HEK293T (cell line): ENCODE data around the gene TMEM229B.

ENCODE experiments used
- CTCF ChIA-PET: fragments of 350-600 bp; formaldehyde crosslinking; extraction: SDS; loops from one replicate; lab custom pipeline; 2021; ENCODE audit warnings: antibody characterized with exemption, inconsistent platforms; lab: Yijun Ruan, JAX
- POLR2A ChIA-PET: fragments of 350-600 bp; formaldehyde crosslinking; extraction: SDS; loops from one replicate; lab custom pipeline; 2020; ENCODE audit warnings: antibody characterized with exemption, inconsistent platforms; lab: Yijun Ruan, JAX
- DNase-seq: peaks from one replicate; pipeline ENCODE4 v3.0.0; 2012; ENCODE audit warnings: mixed read lengths; ENCODE audit errors: extremely low spot score
- ARNT ChIP-seq: fragments of 450-650 bp; IDR thresholded peaks from 2 replicates; pipeline ENCODE4 v1.6.1; 2017; ENCODE audit warnings: mild to moderate bottlenecking
- BHLHE40 ChIP-seq: fragments of 450-650 bp; IDR thresholded peaks from 2 replicates; pipeline ENCODE4 v1.6.1; 2016; ENCODE audit warnings: mild to moderate bottlenecking, moderate library complexity, borderline replicate concordance
- CTBP1 ChIP-seq: fragments of 450-650 bp; IDR thresholded peaks from 2 replicates; pipeline ENCODE4 v1.6.1; 2016; ENCODE audit warnings: borderline replicate concordance
- ELF4 ChIP-seq: fragments of 450-650 bp; IDR thresholded peaks from 2 replicates; pipeline ENCODE4 v1.6.1; 2017; ENCODE audit warnings: antibody characterized with exemption
- FOXA1 ChIP-seq: fragments of 450-650 bp; IDR thresholded peaks from 2 replicates; pipeline ENCODE4 v1.6.1; 2016; ENCODE audit warnings: mild to moderate bottlenecking
- FOXK2 ChIP-seq: fragments of 450-650 bp; IDR thresholded peaks from 2 replicates; pipeline ENCODE4 v1.6.1; 2016; ENCODE audit warnings: mild to moderate bottlenecking
- FOXM1 ChIP-seq: fragments of 450-650 bp; IDR thresholded peaks from 2 replicates; pipeline ENCODE4 v1.6.1; 2017; ENCODE audit warnings: mild to moderate bottlenecking, borderline replicate concordance
- HDGF ChIP-seq: fragments of 450-650 bp; IDR thresholded peaks from 2 replicates; pipeline ENCODE4 v1.6.1; 2017; ENCODE audit warnings: antibody characterized with exemption, borderline replicate concordance
- L3MBTL2 ChIP-seq: fragments of 450-650 bp; conservative IDR thresholded peaks from 2 replicates; pipeline ENCODE4 v1.6.1; 2016; ENCODE audit warnings: mild to moderate bottlenecking
- LEF1 ChIP-seq: fragments of 450-650 bp; IDR thresholded peaks from 2 replicates; pipeline ENCODE4 v1.6.1; 2017; ENCODE audit warnings: mild to moderate bottlenecking, borderline replicate concordance
- NFRKB ChIP-seq: fragments of 450-650 bp; IDR thresholded peaks from 2 replicates; pipeline ENCODE4 v1.6.1; 2016; ENCODE audit warnings: mild to moderate bottlenecking, moderate library complexity
- SP1 ChIP-seq: fragments of 450-650 bp; IDR thresholded peaks from 2 replicates; pipeline ENCODE4 v1.6.1; 2017
- SUZ12 ChIP-seq: fragments of 450-650 bp; IDR thresholded peaks from 2 replicates; pipeline ENCODE4 v1.6.1; 2016; ENCODE audit warnings: mild to moderate bottlenecking
- TARDBP ChIP-seq: fragments of 450-650 bp; IDR thresholded peaks from 2 replicates; pipeline ENCODE4 v1.6.1; 2016
- ZNF384 ChIP-seq: fragments of 450-650 bp; IDR thresholded peaks from 2 replicates; pipeline ENCODE4 v1.6.1; 2016
- TF ChIP-seq, protein P1 (sequence below): fragments of 450-650 bp; IDR thresholded peaks from 2 replicates; pipeline ENCODE4 v1.6.1; 2016

Gene TMEM229B

DNA sequence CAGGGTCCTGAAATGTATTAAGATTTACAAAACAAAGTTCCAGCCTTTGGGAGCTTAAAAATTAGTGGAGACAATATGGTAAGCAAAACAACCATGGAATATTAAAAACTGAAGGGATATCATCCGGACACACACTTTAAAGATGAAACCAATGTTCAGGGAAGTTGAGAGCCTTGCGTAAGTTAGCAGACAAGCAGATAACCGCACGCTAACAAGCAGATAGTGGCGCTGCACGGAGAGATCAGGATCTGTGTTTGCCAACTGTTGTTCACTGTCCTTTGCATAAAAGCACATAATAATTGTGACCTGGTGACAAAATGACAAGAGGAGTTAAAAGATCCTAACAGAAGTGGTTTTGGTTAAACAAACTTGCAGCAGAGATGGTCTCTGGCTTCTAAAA lies 14.3 kb upstream of the TMEM229B start:
- CTCF ChIA-PET = interaction anchor here (1.5 kb wide), 1 partner anchor 68 kb away, joined by 3 read pairs; no protein-coding TSS in a partner anchor
- POLR2A ChIA-PET = no interaction called here
- TF ChIP-seq FOXA1 = no peak
- DNase-seq = no peak

DNA sequence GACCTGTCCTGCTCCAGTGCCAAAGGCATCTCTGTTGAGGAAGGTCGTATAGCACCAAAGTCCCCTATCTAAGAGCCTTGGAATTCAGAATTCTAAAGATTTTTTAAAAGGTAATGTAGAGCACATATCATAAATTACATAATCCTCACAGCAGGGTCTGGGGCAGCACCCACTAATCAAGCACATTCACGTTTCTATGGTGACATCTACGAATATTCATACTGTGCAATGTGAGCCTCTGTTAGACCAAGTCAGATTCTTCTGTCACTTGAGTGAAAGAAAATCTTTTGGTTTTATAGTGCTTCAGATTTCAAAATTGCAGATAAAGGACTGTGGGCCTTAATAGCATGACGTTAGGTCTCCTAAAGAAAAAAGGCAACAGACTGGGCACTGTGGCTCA lies 13.1 kb upstream of the TMEM229B start:
- DNase-seq = no peak
- ChIA-PET POLR2A (no interaction called here), CTCF (no interaction called here)
- TF ChIP-seq, protein P1, sequence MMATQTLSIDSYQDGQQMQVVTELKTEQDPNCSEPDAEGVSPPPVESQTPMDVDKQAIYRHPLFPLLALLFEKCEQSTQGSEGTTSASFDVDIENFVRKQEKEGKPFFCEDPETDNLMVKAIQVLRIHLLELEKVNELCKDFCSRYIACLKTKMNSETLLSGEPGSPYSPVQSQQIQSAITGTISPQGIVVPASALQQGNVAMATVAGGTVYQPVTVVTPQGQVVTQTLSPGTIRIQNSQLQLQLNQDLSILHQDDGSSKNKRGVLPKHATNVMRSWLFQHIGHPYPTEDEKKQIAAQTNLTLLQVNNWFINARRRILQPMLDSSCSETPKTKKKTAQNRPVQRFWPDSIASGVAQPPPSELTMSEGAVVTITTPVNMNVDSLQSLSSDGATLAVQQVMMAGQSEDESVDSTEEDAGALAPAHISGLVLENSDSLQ = no peak
- no peak for TF ChIP-seq HDGF
- TF ChIP-seq L3MBTL2 = no peak
- no peak for TF ChIP-seq CTBP1
- no peak for TF ChIP-seq FOXK2
- TF ChIP-seq LEF1 = no peak
- no peak for TF ChIP-seq SP1
- no peak for TF ChIP-seq NFRKB

DNA sequence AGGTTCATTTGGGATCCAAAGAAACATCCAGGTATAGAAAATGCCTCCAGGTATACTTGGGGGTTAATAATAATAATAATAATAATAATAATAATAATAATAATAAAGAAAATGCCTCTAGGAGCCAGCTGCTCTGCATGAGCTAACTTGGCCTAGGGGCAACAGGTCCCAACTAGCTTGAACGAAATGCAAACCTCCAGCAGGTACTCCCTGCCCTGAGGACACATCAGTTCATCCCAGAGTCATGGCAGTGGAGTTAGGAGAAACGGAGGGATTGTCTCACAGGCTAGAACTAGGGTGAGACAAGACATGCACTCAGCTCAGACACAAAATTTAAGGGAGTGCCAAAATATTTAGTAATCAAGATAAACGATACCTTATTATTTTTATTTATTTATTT lies 12.5 kb upstream of the TMEM229B start:
- TF ChIP-seq ARNT (no peak), FOXM1 (no peak), FOXA1 (no peak), TARDBP (no peak), LEF1 (no peak), SP1 (no peak), SUZ12 (no peak), ELF4 (no peak), ZNF384 (no peak), HDGF (no peak), NFRKB (no peak), CTBP1 (no peak), FOXK2 (no peak), BHLHE40 (no peak), L3MBTL2 (no peak)
- TF ChIP-seq, protein P1 = no peak
- no peak for DNase-seq
- ChIA-PET POLR2A (interaction anchor here (1.0 kb wide), 1 partner anchor 11 kb away, joined by 3 read pairs; no protein-coding TSS in a partner anchor), CTCF (interaction anchor here (1.5 kb wide), 1 partner anchor 73 kb away, joined by 3 read pairs; no protein-coding TSS in a partner anchor)

DNA sequence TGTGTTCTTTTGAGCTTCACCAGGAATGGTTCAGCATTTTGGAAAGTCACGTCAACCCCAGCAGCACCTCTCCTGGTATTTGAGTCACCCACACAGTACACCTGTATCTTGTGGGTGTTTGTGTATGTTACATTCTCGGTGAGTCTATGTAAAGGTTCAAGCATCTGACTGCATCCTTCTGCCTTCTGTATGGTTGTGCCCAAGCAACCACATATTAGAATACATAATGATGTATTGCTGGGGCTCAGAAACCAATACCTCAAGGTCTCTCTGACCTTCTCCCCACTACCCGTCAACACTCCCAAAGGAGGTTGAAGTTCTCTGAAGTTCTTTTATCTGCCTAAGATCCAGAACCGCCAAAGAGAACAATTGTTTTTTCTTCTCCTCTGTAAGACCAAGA lies 9.2 kb upstream of the TMEM229B start:
- TF ChIP-seq, protein P1 = no peak
- TF ChIP-seq FOXM1 (no peak), FOXK2 (no peak), ELF4 (no peak), CTBP1 (no peak), ARNT (no peak), SUZ12 (no peak), HDGF (no peak), ZNF384 (no peak), FOXA1 (no peak), TARDBP (no peak), L3MBTL2 (no peak), NFRKB (no peak)
- DNase-seq = no peak
- POLR2A ChIA-PET = no interaction called here
- CTCF ChIA-PET = no interaction called here

DNA sequence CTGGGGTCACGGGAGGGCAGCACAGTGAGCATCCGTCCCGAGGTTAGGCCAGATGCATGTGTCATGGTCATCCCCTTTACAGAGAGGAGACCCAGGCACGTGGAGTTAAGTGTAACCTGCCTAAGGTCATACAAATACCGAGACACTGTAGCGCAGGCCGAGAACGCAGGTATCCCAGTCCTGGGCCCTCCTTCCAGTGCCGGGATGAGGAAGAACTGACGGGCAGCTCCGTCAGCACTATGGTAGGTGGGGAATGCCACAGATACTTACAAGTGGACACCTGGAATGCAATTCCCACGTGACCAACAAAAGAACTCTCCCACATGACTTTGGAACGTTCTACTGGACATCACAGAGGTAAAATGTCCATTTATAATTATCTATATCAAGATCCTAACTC lies 8.7 kb upstream of the TMEM229B start:
- TF ChIP-seq CTBP1 = no peak
- POLR2A ChIA-PET = no interaction called here
- CTCF ChIA-PET = no interaction called here
- no peak for DNase-seq

DNA sequence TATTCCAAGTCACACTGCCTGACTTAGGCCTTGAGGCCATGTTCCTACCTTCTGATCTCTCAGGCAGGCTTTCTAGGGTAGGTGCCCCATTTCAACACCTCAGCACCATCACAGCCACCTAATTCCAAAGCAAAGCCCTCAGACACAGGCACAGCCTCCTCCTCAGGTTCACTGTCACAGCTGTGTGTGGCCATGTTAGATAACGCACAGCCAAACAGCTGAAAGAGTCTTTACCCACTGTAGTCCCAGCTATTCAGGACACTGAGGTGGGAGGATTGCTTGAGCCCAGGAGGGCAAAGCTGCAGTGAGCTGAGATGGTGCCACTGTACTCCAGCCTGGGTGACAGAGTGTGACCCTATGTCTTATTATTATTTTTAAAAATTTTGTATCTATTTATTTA lies 7.3 kb upstream of the TMEM229B start:
- DNase-seq = no peak
- POLR2A ChIA-PET = no interaction called here
- CTCF ChIA-PET = no interaction called here
- TF ChIP-seq FOXK2 (no peak), TARDBP (no peak), SP1 (no peak), NFRKB (no peak)

DNA sequence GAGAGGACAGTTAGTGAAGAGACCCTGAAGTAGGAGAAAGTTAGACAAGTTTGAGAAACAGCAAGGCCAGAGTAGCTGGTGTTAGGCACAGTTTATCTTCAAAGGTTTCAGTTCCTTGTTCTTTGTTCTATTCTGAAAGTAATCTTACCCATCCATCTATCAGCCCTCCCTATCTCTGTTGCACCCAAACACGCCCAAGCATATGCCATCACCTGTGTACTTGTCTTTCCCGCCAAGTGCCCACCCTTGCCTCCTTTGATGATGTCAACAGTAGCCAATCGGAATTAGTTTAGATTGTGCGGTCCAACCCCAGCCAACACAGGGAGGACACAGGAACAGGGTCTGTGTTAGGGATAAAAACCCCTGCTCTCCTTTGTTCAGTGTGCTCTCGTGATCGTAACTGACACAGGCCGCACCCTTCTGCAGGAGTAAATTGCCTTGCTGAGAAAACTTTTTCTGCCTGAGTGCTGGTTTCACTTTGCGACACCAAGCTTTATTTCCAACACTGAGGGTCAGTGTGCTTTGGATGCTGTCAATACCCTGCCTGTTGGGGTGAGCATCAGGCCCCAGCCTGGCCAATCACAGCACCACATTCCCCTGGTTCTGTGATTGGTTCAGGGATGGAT lies 4.7 kb upstream of the TMEM229B start:
- ChIA-PET POLR2A (no interaction called here), CTCF (no interaction called here)
- no peak for DNase-seq

More for the DNA sequence above, 4.7 kb upstream of the TMEM229B start:
- no peak for TF ChIP-seq ARNT
- TF ChIP-seq ELF4 = no peak
- no peak for TF ChIP-seq TARDBP
- no peak for TF ChIP-seq L3MBTL2
- TF ChIP-seq FOXK2 = no peak
- TF ChIP-seq, protein P1 = no peak
- no peak for TF ChIP-seq BHLHE40
- no peak for TF ChIP-seq HDGF
- no peak for TF ChIP-seq FOXM1
- no peak for TF ChIP-seq ZNF384
